Inflammatory macrophage (primary cell): ENCODE results near the gene CBX7.

Experiments used
- DNase-seq, 2 donors: peaks; one replicate each; pipeline ENCODE4 v3.0.0-alpha.2; 2020 to 2022
- total RNA-seq, 18 experiments: gene quantifications; one replicate each; lab custom pipeline; 2026; ENCODE audit warnings: mixed read lengths in 6 of 18, inconsistent platforms in 2 of 18; lab: John Stamatoyannopoulos, UW

Gene CBX7
- total RNA-seq = 0.75 to 7.9 (median 4.6) reads per million in 18 experiments

GRCh38 chr22:39152511-39153219, at the start of gene CBX7:
Gene CBX7 (minus strand): TSS chr22:39152680. CDS start chr22:39152444, 236 bp downstream.
- peak; percentile 90 to 94 for DNase-seq

- DNase-seq = no peak
Observed at GRCh38 chr22:39197578-39197977, 45.1 kb upstream of the CBX7 start.

- no peak for DNase-seq
Observed at GRCh38 chr22:39194098-39194497, 41.6 kb upstream of the CBX7 start.

- no peak for DNase-seq
Observed at GRCh38 chr22:39188809-39189208, 36.3 kb upstream of the CBX7 start.

- no peak for DNase-seq
Observed at GRCh38 chr22:39185601-39186012, 33.1 kb upstream of the CBX7 start.

GRCh38 chr22:39184586-39185577, 32.4 kb upstream of the CBX7 start:
- no peak for DNase-seq

GRCh38 chr22:39183991-39184585, 31.6 kb upstream of the CBX7 start:
- DNase-seq = no peak

GRCh38 chr22:39182478-39183030, 30.1 kb upstream of the CBX7 start:
- DNase-seq = no peak

GRCh38 chr22:39181778-39182177, 29.3 kb upstream of the CBX7 start:
- no peak for DNase-seq

- no peak for DNase-seq
Observed at GRCh38 chr22:39181356-39181755, 28.9 kb upstream of the CBX7 start.

GRCh38 chr22:39179841-39180335, 27.4 kb upstream of the CBX7 start:
- no peak for DNase-seq

GRCh38 chr22:39179401-39179827, 26.9 kb upstream of the CBX7 start:
- DNase-seq = no peak

- DNase-seq = no peak
Observed at GRCh38 chr22:39178206-39179111, 26.0 kb upstream of the CBX7 start.

GRCh38 chr22:39177791-39178190, 25.3 kb upstream of the CBX7 start:
- DNase-seq = no peak

- DNase-seq = no peak
Observed at GRCh38 chr22:39177456-39177775, 24.9 kb upstream of the CBX7 start.

- no peak for DNase-seq
Observed at GRCh38 chr22:39176714-39177455, 24.4 kb upstream of the CBX7 start.

- no peak for DNase-seq
Observed at GRCh38 chr22:39176143-39176713, 23.7 kb upstream of the CBX7 start.

- no peak for DNase-seq
Observed at GRCh38 chr22:39175353-39176142, 23.1 kb upstream of the CBX7 start.

- peak in 1 of 2 donors; percentile 39 for DNase-seq
Observed at GRCh38 chr22:39174498-39175352, 22.2 kb upstream of the CBX7 start.
